Endothelial cell of umbilical vein (primary cell): ENCODE results near the gene SMNDC1. TPM values are rescaled to one million over a fixed set of nuclear protein-coding genes. Genes with fewer than 3 reads are reported as not detected.

Experiments
- BruUV-seq: library from RNA; stranded (reverse); fragments of 400-500 nt; replicated peaks from 2 replicates; lab custom pipeline; 2021; lab: Mats Ljungman, UMichigan
- CTCF ChIA-PET: fragments of 300-600, 350-600 bp; sonication (Branson Sonifier 250); formaldehyde crosslinking; loops from one replicate; lab custom pipeline; 2021; ENCODE audit warnings: antibody characterized with exemption, inconsistent platforms; lab: Charles Lee
- POLR2A ChIA-PET: fragments of 300-600, 350-600 bp; sonication (Branson Sonifier 250); formaldehyde crosslinking; loops from one replicate; lab custom pipeline; 2021; ENCODE audit warnings: antibody characterized with exemption, inconsistent platforms; lab: Charles Lee
- DNase-seq: peaks from one replicate; pipeline ENCODE4 v3.0.0-alpha.2; 2011; ENCODE audit warnings: low read depth, low spot score
- FAIRE-seq: peaks from 2 replicates; lab custom pipeline; 2011; peaks lifted over from hg19 to GRCh38; lab: Jason Lieb, UNC
- H2AFZ ChIP-seq: 2 replicates; pipeline ENCODE4 v1.6.0; 2012; ENCODE audit warnings: low read depth, low read length, control low read depth, inconsistent platforms
- H3K27ac ChIP-seq: 2 replicates; pipeline ENCODE4 v1.5.1; 2011; ENCODE audit warnings: low read depth, mild to moderate bottlenecking, control low read depth, low read length, moderate library complexity; ENCODE audit not compliant: insufficient read depth
- H3K27me3 ChIP-seq, 2 experiments: 2 replicates each; pipeline versions ENCODE4 v1.6.0 to v1.6.1; 2011; ENCODE audit warnings: low read length in 2 of 2, mixed read lengths in 1 of 2; ENCODE audit not compliant: control insufficient read depth in 2 of 2, insufficient read depth in 2 of 2
- H3K36me3 ChIP-seq, 2 experiments: 2 replicates in 1 of 2; 3 replicates in 1 of 2; pipeline ENCODE4 v1.5.1; 2011; ENCODE audit warnings: low read length in 2 of 2, mild to moderate bottlenecking in 1 of 2, moderate library complexity in 1 of 2; ENCODE audit not compliant: control insufficient read depth in 2 of 2, insufficient read depth in 2 of 2; ENCODE audit errors: extremely low read depth in 1 of 2
- H3K4me1 ChIP-seq: 3 replicates; pipeline ENCODE4 v1.5.1; 2011; ENCODE audit warnings: mild to moderate bottlenecking, low read length; ENCODE audit not compliant: control insufficient read depth, insufficient read depth; ENCODE audit errors: extremely low read depth
- H3K4me2 ChIP-seq: 2 replicates; pipeline ENCODE4 v1.6.1; 2011; ENCODE audit warnings: low read length, control low read depth, mixed read lengths; ENCODE audit not compliant: insufficient read depth
- H3K4me3 ChIP-seq, 3 experiments: fragments of 200-600 bp in 1 of 3; sonication (generic), shearing (Covaris generic) in 1 of 3; replicated peaks in 1 of 3; 2 replicates each; pipeline ENCODE4 v1.5.1; 2011 to 2016; ENCODE audit warnings: control low read depth in 3 of 3, low read length in 3 of 3, mild to moderate bottlenecking in 2 of 3, inconsistent platforms in 1 of 3, low read depth in 1 of 3, moderate library complexity in 1 of 3; ENCODE audit not compliant: insufficient read depth in 1 of 3
- H3K79me2 ChIP-seq: 2 replicates; pipeline ENCODE4 v1.6.0; 2012; ENCODE audit warnings: low read length, inconsistent platforms; ENCODE audit not compliant: control insufficient read depth, insufficient read depth
- H3K9ac ChIP-seq: replicated peaks from 2 replicates; pipeline ENCODE3; 2011; ENCODE audit warnings: low read length, control low read depth; ENCODE audit not compliant: insufficient read depth; ENCODE audit errors: extremely low read depth
- H3K9me1 ChIP-seq: replicated peaks from 3 replicates; pipeline ENCODE4 v1.6.0; 2011; ENCODE audit warnings: mild to moderate bottlenecking, low read length; ENCODE audit not compliant: control insufficient read depth, insufficient read depth; ENCODE audit errors: extremely low read depth
- H3K9me3 ChIP-seq: replicated peaks from 2 replicates; pipeline ENCODE4 v1.5.1; 2012; ENCODE audit warnings: low read length, inconsistent platforms; ENCODE audit not compliant: control insufficient read depth, insufficient read depth
- H4K20me1 ChIP-seq: replicated peaks from 2 replicates; pipeline ENCODE3; 2011; ENCODE audit warnings: mild to moderate bottlenecking, low read length; ENCODE audit not compliant: control insufficient read depth, insufficient read depth; ENCODE audit errors: extremely low read depth
- EZH2 ChIP-seq: IDR thresholded peaks from 2 replicates; pipeline ENCODE4 v1.6.1; 2012; ENCODE audit warnings: borderline replicate concordance, low read depth, mild to moderate bottlenecking, moderate library complexity, low read length, inconsistent platforms; ENCODE audit not compliant: severe bottlenecking
- FOS ChIP-seq: IDR thresholded peaks from 2 replicates; pipeline ENCODE4 v1.6.1; 2011; ENCODE audit warnings: mild to moderate bottlenecking, low read length, moderate library complexity, borderline replicate concordance; ENCODE audit not compliant: insufficient read depth
- GATA2 ChIP-seq: IDR thresholded peaks from 2 replicates; pipeline ENCODE4 v1.7.0; 2011; ENCODE audit warnings: low read depth, mild to moderate bottlenecking, moderate library complexity, mixed read lengths, low read length; ENCODE audit not compliant: insufficient read length, insufficient read depth
- JUN ChIP-seq: IDR thresholded peaks from 2 replicates; pipeline ENCODE4 v1.6.1; 2011; ENCODE audit warnings: borderline replicate concordance, low read depth; ENCODE audit not compliant: insufficient read length, insufficient read depth
- MAX ChIP-seq: IDR thresholded peaks from 2 replicates; pipeline ENCODE4 v1.6.1; 2011; ENCODE audit not compliant: insufficient read depth, insufficient read length
- MYC ChIP-seq: IDR thresholded peaks from one replicate; pipeline ENCODE4 v1.6.1; 2011; ENCODE audit warnings: mild to moderate bottlenecking, low read depth, low read length
- POLR2A ChIP-seq: IDR thresholded peaks from 2 replicates; pipeline ENCODE4 v1.6.1; 2012; ENCODE audit warnings: low read depth, mild to moderate bottlenecking, control low read depth, low read length
- POLR2AphosphoS5 ChIP-seq: IDR thresholded peaks from 2 replicates; pipeline ENCODE4 v1.6.1; 2012; ENCODE audit warnings: low read depth, mild to moderate bottlenecking, control low read depth, low read length, moderate library complexity; ENCODE audit not compliant: insufficient read depth
- dilution Hi-C: fragments of 300-500 bp; cut with MboI; formaldehyde crosslinking; loops from one replicate; pipeline ENCODE4 v1.15.0; 2019; ENCODE audit warnings: low sequenced_read_pairs; ENCODE audit not compliant: extremely low pct_ligation_motif_present
- intact Hi-C: fragments of 100-400 bp; cut with micrococcal nuclease; formaldehyde crosslinking; loops from one replicate; pipeline ENCODE4 v1.10.0; 2022
- polyA plus RNA-seq, 4 experiments: library from polyadenylated mRNA; depleted of rRNA in 3 of 4; stranded (reverse) in 3 of 4; unstranded in 1 of 4; fragments of >200 nt; gene quantifications; 2 replicates each; pipeline versions ENCODE4 v1.2.1 to v1.2.3, GENCODE V29; 2011 to 2012; ENCODE audit warnings: missing spikeins in 1 of 4
- total RNA-seq: library from RNA; stranded (reverse); gene quantifications from 2 replicates; pipeline ENCODE4 v1.2.3, GENCODE V29; 2021
- TF ChIP-seq, protein P1 (sequence below), 2 donors: IDR thresholded peaks; 1 replicate in 1 of 2; 2 replicates in 1 of 2; pipeline ENCODE4 v1.5.1; 2011; ENCODE audit warnings: low read length in 2 of 2, mild to moderate bottlenecking in 2 of 2, moderate library complexity in 2 of 2, control low read depth in 1 of 2, inconsistent platforms in 1 of 2, low read depth in 1 of 2; ENCODE audit not compliant: insufficient read depth in 1 of 2; ENCODE audit errors: extremely low read depth in 1 of 2

The SMNDC1 gene
- total and polyA plus RNA-seq, 2 donors (not counting 3 experiments of a cell fraction or from before 2014, with no cell fraction given) = 7.1 to 39.3 TPM

- H3K4me2 ChIP-seq = no peak overlapping the region
- intact Hi-C loops (no loop called here), dilution Hi-C loops (no loop called here)
- no peaks in the 10 kb centered on the region for H3K9me1 ChIP-seq
- no peaks in the 10 kb centered on the region for H3K9me3 ChIP-seq
- no peak for FAIRE-seq
- H3K27me3 ChIP-seq = no peaks in the 10 kb centered on the region
- no peaks in the 10 kb centered on the region for H4K20me1 ChIP-seq
- no peaks in the 10 kb centered on the region for H3K36me3 ChIP-seq
- no TSS peak for BruUV-seq
- no peak overlapping the region for H3K4me3 ChIP-seq
- no peak overlapping the region for H3K27ac ChIP-seq
- CTCF ChIA-PET = interaction anchor here (0.6 to 1.5 kb wide), 3 partner anchors 14 to 37 kb away, joined by 3 to 4 read pairs (median 3); no protein-coding TSS in a partner anchor
- no peaks in the 10 kb centered on the region for H3K79me2 ChIP-seq
- TF ChIP-seq JUN (no peak), FOS (no peak), EZH2 (no peak), POLR2AphosphoS5 (no peak), MYC (no peak), POLR2A (no peak), MAX (no peak), GATA2 (no peak)
- TF ChIP-seq, protein P1, sequence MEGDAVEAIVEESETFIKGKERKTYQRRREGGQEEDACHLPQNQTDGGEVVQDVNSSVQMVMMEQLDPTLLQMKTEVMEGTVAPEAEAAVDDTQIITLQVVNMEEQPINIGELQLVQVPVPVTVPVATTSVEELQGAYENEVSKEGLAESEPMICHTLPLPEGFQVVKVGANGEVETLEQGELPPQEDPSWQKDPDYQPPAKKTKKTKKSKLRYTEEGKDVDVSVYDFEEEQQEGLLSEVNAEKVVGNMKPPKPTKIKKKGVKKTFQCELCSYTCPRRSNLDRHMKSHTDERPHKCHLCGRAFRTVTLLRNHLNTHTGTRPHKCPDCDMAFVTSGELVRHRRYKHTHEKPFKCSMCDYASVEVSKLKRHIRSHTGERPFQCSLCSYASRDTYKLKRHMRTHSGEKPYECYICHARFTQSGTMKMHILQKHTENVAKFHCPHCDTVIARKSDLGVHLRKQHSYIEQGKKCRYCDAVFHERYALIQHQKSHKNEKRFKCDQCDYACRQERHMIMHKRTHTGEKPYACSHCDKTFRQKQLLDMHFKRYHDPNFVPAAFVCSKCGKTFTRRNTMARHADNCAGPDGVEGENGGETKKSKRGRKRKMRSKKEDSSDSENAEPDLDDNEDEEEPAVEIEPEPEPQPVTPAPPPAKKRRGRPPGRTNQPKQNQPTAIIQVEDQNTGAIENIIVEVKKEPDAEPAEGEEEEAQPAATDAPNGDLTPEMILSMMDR (IDR thresholded peaks at IDR 0.05; ENCODE audit: extremely low read depth in 1 of 2, insufficient read depth in 1 of 2, low read depth in 1 of 2, low read length in 2 of 2) = no peak
- H3K9ac ChIP-seq = no peak overlapping the region
- DNase-seq = no peak
- no peak overlapping the region for H2AFZ ChIP-seq
- POLR2A ChIA-PET = interaction anchor here (0.5 kb wide), 1 partner anchor 46 kb away, joined by 3 read pairs; the partner anchor contains the start of gene SMNDC1
- H3K4me1 ChIP-seq = no peaks in the 10 kb centered on the region
Observed at GRCh38 chr10:110258542-110258941, 46.2 kb downstream of the SMNDC1 start.
